NCI-H1092 (cell line): ENCODE measurements around the gene SNRNP70.

ENCODE experiments used
- DNase-seq: peaks from one replicate; lab custom pipeline; 2025; lab: John Stamatoyannopoulos, UW

Gene SNRNP70

GRCh38 chr19:49148784-49149651 is 63.8 kb downstream of the SNRNP70 start:
- peak; percentile 78 for DNase-seq

GRCh38 chr19:49149652-49150105 is 64.4 kb downstream of the SNRNP70 start:
- peak; percentile 61 for DNase-seq

GRCh38 chr19:49150106-49150943 is 65.1 kb downstream of the SNRNP70 start:
- DNase-seq = peak; percentile 68

- DNase-seq = no peak
Measured at GRCh38 chr19:49150944-49151243, 65.6 kb downstream of the SNRNP70 start.

- DNase-seq = peak; percentile 10
Measured at GRCh38 chr19:49151267-49152118, 66.2 kb downstream of the SNRNP70 start.

- DNase-seq = no peak
Measured at GRCh38 chr19:49152119-49152550, 66.9 kb downstream of the SNRNP70 start.

GRCh38 chr19:49153167-49153809 is 68.0 kb downstream of the SNRNP70 start:
- no peak for DNase-seq

- DNase-seq = no peak
Measured at GRCh38 chr19:49154279-49154678, 69.0 kb downstream of the SNRNP70 start.

- DNase-seq = no peak
Measured at GRCh38 chr19:49155005-49155819, 70.0 kb downstream of the SNRNP70 start, which contains the start of gene HRC. Gene HRC, minus strand, starts transcription at chr19:49155396. Its CDS starts 159 bp downstream, at chr19:49155237.

GRCh38 chr19:49155820-49156346 is 70.6 kb downstream of the SNRNP70 start:
- no peak for DNase-seq

GRCh38 chr19:49157445-49158224 is 72.4 kb downstream of the SNRNP70 start, which contains the start of gene TRPM4:
Gene TRPM4, plus strand, starts transcription at chr19:49157792. Its CDS starts 75 bp downstream, at chr19:49157867.
- peak; percentile 30 for DNase-seq
